Ishikawa (cell line): ENCODE results near the gene THAP2.

Source experiments
- CEBPB ChIP-seq: IDR thresholded peaks from 2 replicates; pipeline ENCODE4 v1.6.1; 2012
- EP300 ChIP-seq: IDR thresholded peaks from 2 replicates; pipeline ENCODE4 v1.6.1; 2012; ENCODE audit warnings: borderline replicate concordance
- FOXM1 ChIP-seq: IDR thresholded peaks from 2 replicates; pipeline ENCODE4 v1.6.1; 2012; ENCODE audit warnings: low read depth, borderline replicate concordance
- TAF1 ChIP-seq: IDR thresholded peaks from 2 replicates; pipeline ENCODE4 v1.6.1; 2012; ENCODE audit warnings: low read depth, mild to moderate bottlenecking
- YY1 ChIP-seq: IDR thresholded peaks from 2 replicates; pipeline ENCODE4 v1.6.1; 2012; ENCODE audit warnings: low read depth
- ZBTB7A ChIP-seq: IDR thresholded peaks from 2 replicates; pipeline ENCODE4 v1.6.1; 2012; ENCODE audit warnings: low read depth
- TF ChIP-seq, protein P1 (sequence below): IDR thresholded peaks from 2 replicates; pipeline ENCODE4 v1.6.1; 2012; ENCODE audit warnings: low read depth, mild to moderate bottlenecking

DNA sequence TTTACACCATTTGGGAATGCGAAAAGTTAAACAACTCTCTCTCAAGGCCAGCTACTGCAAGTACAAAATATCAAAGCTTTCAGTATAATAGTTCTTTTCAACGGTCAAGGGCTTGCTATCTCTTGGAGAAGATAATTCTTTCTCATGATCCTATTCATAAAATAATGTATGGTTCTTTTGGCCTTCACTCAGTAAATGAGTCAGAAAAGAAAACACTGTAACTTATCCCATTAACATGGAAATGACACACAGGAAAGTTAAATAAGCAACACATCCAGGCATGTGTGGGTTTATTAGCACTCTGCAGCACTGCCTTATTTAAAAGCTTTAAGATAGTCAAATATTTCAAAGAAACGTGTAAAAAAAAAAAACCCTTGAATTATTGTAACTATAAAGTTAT is 37.3 kb upstream of the THAP2 start:
- TF ChIP-seq FOXM1, result no peak
- no peak for TF ChIP-seq YY1
- no peak for TF ChIP-seq CEBPB
- no peak for TF ChIP-seq TAF1
- no peak for TF ChIP-seq EP300
- TF ChIP-seq, protein P1, sequence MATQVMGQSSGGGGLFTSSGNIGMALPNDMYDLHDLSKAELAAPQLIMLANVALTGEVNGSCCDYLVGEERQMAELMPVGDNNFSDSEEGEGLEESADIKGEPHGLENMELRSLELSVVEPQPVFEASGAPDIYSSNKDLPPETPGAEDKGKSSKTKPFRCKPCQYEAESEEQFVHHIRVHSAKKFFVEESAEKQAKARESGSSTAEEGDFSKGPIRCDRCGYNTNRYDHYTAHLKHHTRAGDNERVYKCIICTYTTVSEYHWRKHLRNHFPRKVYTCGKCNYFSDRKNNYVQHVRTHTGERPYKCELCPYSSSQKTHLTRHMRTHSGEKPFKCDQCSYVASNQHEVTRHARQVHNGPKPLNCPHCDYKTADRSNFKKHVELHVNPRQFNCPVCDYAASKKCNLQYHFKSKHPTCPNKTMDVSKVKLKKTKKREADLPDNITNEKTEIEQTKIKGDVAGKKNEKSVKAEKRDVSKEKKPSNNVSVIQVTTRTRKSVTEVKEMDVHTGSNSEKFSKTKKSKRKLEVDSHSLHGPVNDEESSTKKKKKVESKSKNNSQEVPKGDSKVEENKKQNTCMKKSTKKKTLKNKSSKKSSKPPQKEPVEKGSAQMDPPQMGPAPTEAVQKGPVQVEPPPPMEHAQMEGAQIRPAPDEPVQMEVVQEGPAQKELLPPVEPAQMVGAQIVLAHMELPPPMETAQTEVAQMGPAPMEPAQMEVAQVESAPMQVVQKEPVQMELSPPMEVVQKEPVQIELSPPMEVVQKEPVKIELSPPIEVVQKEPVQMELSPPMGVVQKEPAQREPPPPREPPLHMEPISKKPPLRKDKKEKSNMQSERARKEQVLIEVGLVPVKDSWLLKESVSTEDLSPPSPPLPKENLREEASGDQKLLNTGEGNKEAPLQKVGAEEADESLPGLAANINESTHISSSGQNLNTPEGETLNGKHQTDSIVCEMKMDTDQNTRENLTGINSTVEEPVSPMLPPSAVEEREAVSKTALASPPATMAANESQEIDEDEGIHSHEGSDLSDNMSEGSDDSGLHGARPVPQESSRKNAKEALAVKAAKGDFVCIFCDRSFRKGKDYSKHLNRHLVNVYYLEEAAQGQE, result no peak
- no peak for TF ChIP-seq ZBTB7A
